GM18517 (cell line): ENCODE data around the gene SLC8A1.

ENCODE experiments used
- ATAC-seq: cut with Tn5 transposase; IDR thresholded peaks from one replicate; pipeline ENCODE4 v1.9.1; 2021; ENCODE audit warnings: mild to moderate bottlenecking, moderate library complexity; ENCODE audit not compliant: unreplicated experiment

Gene SLC8A1

GRCh38 chr2:40123746-40124145 is 328.1 kb downstream of the SLC8A1 start:
- ATAC-seq = no peak

GRCh38 chr2:40123326-40123725 is 328.6 kb downstream of the SLC8A1 start:
- no peak for ATAC-seq

- ATAC-seq = no peak
Observed at GRCh38 chr2:40120957-40121356, 330.9 kb downstream of the SLC8A1 start.

- ATAC-seq = no peak
Observed at GRCh38 chr2:40120026-40120425, 331.9 kb downstream of the SLC8A1 start.

GRCh38 chr2:40118622-40119021 is 333.3 kb downstream of the SLC8A1 start:
- ATAC-seq = no peak

GRCh38 chr2:40115894-40116293 is 336.0 kb downstream of the SLC8A1 start:
- no peak for ATAC-seq

GRCh38 chr2:40115348-40115747 is 336.5 kb downstream of the SLC8A1 start:
- no peak for ATAC-seq

GRCh38 chr2:40113997-40114396 is 337.9 kb downstream of the SLC8A1 start:
- ATAC-seq = no peak

GRCh38 chr2:40113272-40113968 is 338.5 kb downstream of the SLC8A1 start:
- no peak for ATAC-seq

- no peak for ATAC-seq
Observed at GRCh38 chr2:40109381-40109780, 342.5 kb downstream of the SLC8A1 start.

- ATAC-seq = no peak
Observed at GRCh38 chr2:40108851-40109250, 343.0 kb downstream of the SLC8A1 start.

- no peak for ATAC-seq
Observed at GRCh38 chr2:40106061-40106460, 345.8 kb downstream of the SLC8A1 start.

- no peak for ATAC-seq
Observed at GRCh38 chr2:40105593-40105992, 346.3 kb downstream of the SLC8A1 start.

GRCh38 chr2:40103590-40103989 is 348.3 kb downstream of the SLC8A1 start:
- ATAC-seq = no peak

- no peak for ATAC-seq
Observed at GRCh38 chr2:40103163-40103562, 348.7 kb downstream of the SLC8A1 start.

- ATAC-seq = no peak
Observed at GRCh38 chr2:40102447-40102846, 349.4 kb downstream of the SLC8A1 start.

GRCh38 chr2:40101131-40101575 is 350.7 kb downstream of the SLC8A1 start:
- ATAC-seq = no peak

- ATAC-seq = no peak
Observed at GRCh38 chr2:40100676-40101075, 351.2 kb downstream of the SLC8A1 start.

GRCh38 chr2:40098786-40099470 is 353.0 kb downstream of the SLC8A1 start:
- ATAC-seq = no peak

GRCh38 chr2:40097691-40098385 is 354.1 kb downstream of the SLC8A1 start:
- ATAC-seq = no peak

- ATAC-seq = no peak
Observed at GRCh38 chr2:40096360-40096759, 355.5 kb downstream of the SLC8A1 start.

- no peak for ATAC-seq
Observed at GRCh38 chr2:40095000-40095399, 356.9 kb downstream of the SLC8A1 start.
